Measurements from ENCODE around the gene EXOC4.

- TF ChIP-seq HHEX (CRISPR knock-in tag; IDR thresholded peaks at IDR 0.05) (no peak), FOXK1 (CRISPR knock-in tag; IDR thresholded peaks at IDR 0.05; ENCODE audit: borderline replicate concordance, low read depth) (no peak), ZNF274 (CRISPR knock-in tag; IDR thresholded peaks at IDR 0.05) (no peak), EZH2 (conservative IDR thresholded peaks at IDR 0.05; ENCODE audit: low read depth, low read length) (no peak)
These were observed 766.4 kb downstream of the EXOC4 start for GRCh38 chr7:134019251-134019650.

Data from HepG2 (cell line).